ENCODE data around the gene NLRP3.
"Not testable (repeated sequence)": the region's sequence is repeated elsewhere in the genome, so short reads cannot be mapped to it uniquely, and the experiment has no call there.

Gene NLRP3

DNA sequence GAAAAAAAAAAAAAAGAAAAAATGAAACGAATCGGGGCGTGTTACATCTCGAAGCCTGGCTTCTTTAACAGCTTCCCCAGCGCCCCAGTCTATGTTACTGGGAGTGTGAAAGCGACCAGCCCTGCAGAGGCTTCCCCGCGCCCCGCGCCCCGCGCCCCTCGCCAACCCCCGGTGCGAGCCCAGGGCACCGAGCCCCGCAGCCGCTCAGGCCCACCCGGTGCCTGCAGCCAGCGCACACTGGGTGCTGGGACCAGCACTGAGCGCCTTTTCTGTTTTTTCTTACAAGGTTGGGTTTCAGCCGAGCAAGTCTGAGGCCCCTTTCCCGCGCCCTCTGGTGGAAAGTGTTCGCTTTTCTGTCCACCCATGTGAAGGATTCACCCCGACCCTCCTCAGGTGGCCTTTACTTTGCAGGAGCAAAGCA lies 42.2 kb upstream of the NLRP3 start:
- H3K4me3 ChIP-seq, result no peak overlapping the region
- TF ChIP-seq FOXP2 (optimal IDR thresholded peaks at IDR 0.05; ENCODE audit: control extremely low read depth, extremely low read length, insufficient read depth), result no peak
- TF ChIP-seq POLR2AphosphoS5 (IDR thresholded peaks at IDR 0.05; ENCODE audit: borderline replicate concordance, low read depth, low read length), result no peak
- TF ChIP-seq EZH2 (IDR thresholded peaks at IDR 0.05), result no peak
- no peak for DNase-seq (ENCODE audit: low read depth, low spot score)
- no peak overlapping the region for H3K9ac ChIP-seq (ENCODE audit: insufficient read length)
- H3K27ac ChIP-seq, result no peak overlapping the region
- H3K36me3 ChIP-seq (ENCODE audit: insufficient read depth, low read length), result no peaks in the 10 kb centered on the region
- no peaks in the 10 kb centered on the region for H3K9me3 ChIP-seq (ENCODE audit: low read depth, low read length)

DNA sequence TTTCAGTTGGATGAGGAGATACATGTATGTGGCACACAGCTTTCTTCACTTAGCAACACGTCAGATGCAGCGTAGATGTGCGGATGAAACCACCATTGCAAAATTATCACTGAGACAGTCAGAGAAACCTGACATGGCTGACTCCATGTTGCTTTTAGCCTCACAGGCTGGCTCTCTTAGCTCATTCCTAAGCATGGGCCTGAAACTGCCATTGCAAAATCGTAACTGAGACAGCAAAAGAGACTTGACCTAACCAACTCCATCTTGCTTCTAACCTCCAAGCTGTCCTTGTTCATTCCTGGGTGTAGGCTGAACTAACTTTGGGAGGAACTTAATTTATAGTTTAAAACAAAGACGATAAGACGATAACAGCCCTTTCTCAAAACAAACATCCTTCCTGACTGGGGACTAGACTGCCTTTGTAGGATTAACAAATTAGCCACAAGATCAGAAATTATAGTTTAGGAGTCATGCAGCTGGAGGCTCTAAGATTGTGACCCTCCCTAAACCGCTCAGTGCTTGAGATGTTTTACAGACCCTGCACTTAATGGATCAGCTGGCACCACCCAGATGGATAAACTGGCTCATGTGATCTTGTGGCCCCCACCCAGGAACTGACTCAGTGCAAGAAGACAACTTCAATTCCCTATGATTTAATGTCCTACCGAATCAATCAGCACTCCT lies 41.2 kb upstream of the NLRP3 start:
- H3K9ac ChIP-seq (ENCODE audit: insufficient read length); H3K4me3 ChIP-seq; H3K27ac ChIP-seq; H3K9me3 ChIP-seq (ENCODE audit: low read depth, low read length); H3K36me3 ChIP-seq (ENCODE audit: insufficient read depth, low read length); DNase-seq (ENCODE audit: low read depth, low spot score): not testable (repeated sequence)

GRCh38 chr1:247375747-247376146 lies 40.2 kb upstream of the NLRP3 start:
- TF ChIP-seq EZH2 (IDR thresholded peaks at IDR 0.05), result no peak
- TF ChIP-seq POLR2AphosphoS5 (IDR thresholded peaks at IDR 0.05; ENCODE audit: borderline replicate concordance, low read depth, low read length), result no peak
- TF ChIP-seq FOXP2 (optimal IDR thresholded peaks at IDR 0.05; ENCODE audit: control extremely low read depth, extremely low read length, insufficient read depth), result no peak
- no peaks in the 10 kb centered on the region for H3K9me3 ChIP-seq (ENCODE audit: low read depth, low read length)
- no peak overlapping the region for H3K27ac ChIP-seq
- no peaks in the 10 kb centered on the region for H3K36me3 ChIP-seq (ENCODE audit: insufficient read depth, low read length)
- H3K4me3 ChIP-seq, result no peak overlapping the region
- H3K9ac ChIP-seq (ENCODE audit: insufficient read length), result no peak overlapping the region
- DNase-seq (ENCODE audit: low read depth, low spot score), result no peak

- Histone ChIP-seq H3K9ac (ENCODE audit: insufficient read length) (peak overlapping the region; percentile 12), H3K27ac (no peak overlapping the region), H3K36me3 (ENCODE audit: insufficient read depth, low read length) (no peaks in the 10 kb centered on the region), H3K4me3 (peak overlapping the region; percentile 42), H3K9me3 (ENCODE audit: low read depth, low read length) (no peaks in the 10 kb centered on the region)
- TF ChIP-seq POLR2AphosphoS5 (IDR thresholded peaks at IDR 0.05; ENCODE audit: borderline replicate concordance, low read depth, low read length), result no peak
- no peak for TF ChIP-seq EZH2 (IDR thresholded peaks at IDR 0.05)
- no peak for TF ChIP-seq FOXP2 (optimal IDR thresholded peaks at IDR 0.05; ENCODE audit: control extremely low read depth, extremely low read length, insufficient read depth)
- DNase-seq (ENCODE audit: low read depth, low spot score), result peak; percentile 16
Measured at GRCh38 chr1:247376659-247377058, 39.3 kb upstream of the NLRP3 start.

- H3K9me3 ChIP-seq (ENCODE audit: low read depth, low read length); H3K36me3 ChIP-seq (ENCODE audit: insufficient read depth, low read length); H3K27ac ChIP-seq; H3K4me3 ChIP-seq; H3K9ac ChIP-seq (ENCODE audit: insufficient read length); DNase-seq (ENCODE audit: low read depth, low spot score): not testable (repeated sequence)
Measured at GRCh38 chr1:247377656-247378055, 38.3 kb upstream of the NLRP3 start.

- Histone ChIP-seq H3K4me3 (no peak overlapping the region), H3K9me3 (ENCODE audit: low read depth, low read length) (no peaks in the 10 kb centered on the region), H3K27ac (no peak overlapping the region), H3K36me3 (ENCODE audit: insufficient read depth, low read length) (no peaks in the 10 kb centered on the region), H3K9ac (ENCODE audit: insufficient read length) (no peak overlapping the region)
- TF ChIP-seq POLR2AphosphoS5 (IDR thresholded peaks at IDR 0.05; ENCODE audit: borderline replicate concordance, low read depth, low read length), result no peak
- TF ChIP-seq EZH2 (IDR thresholded peaks at IDR 0.05), result no peak
- no peak for TF ChIP-seq FOXP2 (optimal IDR thresholded peaks at IDR 0.05; ENCODE audit: control extremely low read depth, extremely low read length, insufficient read depth)
- DNase-seq (ENCODE audit: low read depth, low spot score), result no peak
Measured at GRCh38 chr1:247378334-247379073, 37.5 kb upstream of the NLRP3 start.

GRCh38 chr1:247385283-247385682 lies 30.7 kb upstream of the NLRP3 start:
- DNase-seq (ENCODE audit: low read depth, low spot score), result no peak
- Histone ChIP-seq H3K9ac (ENCODE audit: insufficient read length) (no peak overlapping the region), H3K4me3 (no peak overlapping the region), H3K27ac (no peak overlapping the region), H3K36me3 (ENCODE audit: insufficient read depth, low read length) (no peaks in the 10 kb centered on the region), H3K9me3 (ENCODE audit: low read depth, low read length) (no peaks in the 10 kb centered on the region)
- no peak for TF ChIP-seq FOXP2 (optimal IDR thresholded peaks at IDR 0.05; ENCODE audit: control extremely low read depth, extremely low read length, insufficient read depth)
- TF ChIP-seq POLR2AphosphoS5 (IDR thresholded peaks at IDR 0.05; ENCODE audit: borderline replicate concordance, low read depth, low read length), result no peak
- no peak for TF ChIP-seq EZH2 (IDR thresholded peaks at IDR 0.05)

GRCh38 chr1:247386217-247386616 lies 29.8 kb upstream of the NLRP3 start:
- TF ChIP-seq EZH2 (IDR thresholded peaks at IDR 0.05) (no peak), POLR2AphosphoS5 (IDR thresholded peaks at IDR 0.05; ENCODE audit: borderline replicate concordance, low read depth, low read length) (no peak), FOXP2 (optimal IDR thresholded peaks at IDR 0.05; ENCODE audit: control extremely low read depth, extremely low read length, insufficient read depth) (no peak)
- no peak overlapping the region for H3K27ac ChIP-seq
- no peaks in the 10 kb centered on the region for H3K36me3 ChIP-seq (ENCODE audit: insufficient read depth, low read length)
- H3K9ac ChIP-seq (ENCODE audit: insufficient read length), result no peak overlapping the region
- H3K4me3 ChIP-seq, result no peak overlapping the region
- no peak for DNase-seq (ENCODE audit: low read depth, low spot score)
- H3K9me3 ChIP-seq (ENCODE audit: low read depth, low read length), result no peaks in the 10 kb centered on the region

- TF ChIP-seq FOXP2 (optimal IDR thresholded peaks at IDR 0.05; ENCODE audit: control extremely low read depth, extremely low read length, insufficient read depth), result no peak
- no peak for TF ChIP-seq EZH2 (IDR thresholded peaks at IDR 0.05)
- no peak for TF ChIP-seq POLR2AphosphoS5 (IDR thresholded peaks at IDR 0.05; ENCODE audit: borderline replicate concordance, low read depth, low read length)
- Histone ChIP-seq H3K9me3 (ENCODE audit: low read depth, low read length) (no peaks in the 10 kb centered on the region), H3K27ac (no peak overlapping the region), H3K9ac (ENCODE audit: insufficient read length) (no peak overlapping the region), H3K4me3 (no peak overlapping the region), H3K36me3 (ENCODE audit: insufficient read depth, low read length) (no peaks in the 10 kb centered on the region)
- DNase-seq (ENCODE audit: low read depth, low spot score), result no peak
Measured at GRCh38 chr1:247386687-247387086, 29.3 kb upstream of the NLRP3 start.
